ENCODE measurements around the gene ARL14EPL. TPM values are rescaled to one million over a fixed set of nuclear protein-coding genes. Genes with fewer than 3 reads are reported as not detected.

Gene ARL14EPL
- total and polyA plus RNA-seq, 2 experiments from 2014 or later = not detected

DNA sequence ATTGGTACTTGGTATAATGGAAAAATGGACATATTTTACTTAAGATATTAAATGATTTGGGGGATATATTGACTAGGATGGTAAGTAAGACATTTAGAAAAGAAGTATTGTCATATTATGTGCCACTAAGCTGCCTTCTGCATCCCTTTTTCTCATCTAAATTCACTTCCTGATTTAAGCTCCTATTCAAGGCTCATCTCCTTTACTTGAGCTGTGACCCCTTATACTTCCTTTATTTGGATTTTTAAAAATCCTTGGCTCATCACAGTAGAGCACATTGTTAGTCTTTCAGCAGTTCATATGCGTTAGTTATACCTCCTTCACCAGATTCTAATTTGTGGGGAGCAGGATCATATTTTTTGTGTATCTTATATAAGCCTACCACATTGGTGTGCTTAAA is 59.1 kb downstream of the ARL14EPL start:
- H3K4me3 Mint-ChIP-seq = no peak overlapping the region
- peaks cover 24% of the 10 kb centered on the region; the same call in 1 of the 2 replicates for H3K36me3 ChIP-seq (ENCODE audit: insufficient read depth)
- no peaks in the 10 kb centered on the region for H3F3A ChIP-seq (replicated peaks; ENCODE audit: low read depth)
- H3K27me3 Mint-ChIP-seq (ENCODE audit: insufficient read depth, low read depth, poor library complexity) = no peaks in the 10 kb centered on the region
- no peak overlapping the region for H3K4me2 ChIP-seq
- H3K4me3 ChIP-seq = no peak overlapping the region
- H3K9me2 ChIP-seq (ENCODE audit: insufficient read depth) = no peaks in the 10 kb centered on the region
- H3K36me3 Mint-ChIP-seq (ENCODE audit: low read depth) = peaks cover 28% of the 10 kb centered on the region
- no peaks in the 10 kb centered on the region for H3K27me3 ChIP-seq (ENCODE audit: insufficient read depth)
- no peak for DNase-seq (ENCODE audit: low spot score)
- H3K4me1 ChIP-seq (ENCODE audit: insufficient read depth) = no peaks in the 10 kb centered on the region
- H3K27ac ChIP-seq (ENCODE audit: low read depth) = no peak overlapping the region
- ATAC-seq = no peak
- no peaks in the 10 kb centered on the region for H3K9me3 Mint-ChIP-seq
- H3K4me1 Mint-ChIP-seq = no peaks in the 10 kb centered on the region
- TF ChIP-seq, protein P1, sequence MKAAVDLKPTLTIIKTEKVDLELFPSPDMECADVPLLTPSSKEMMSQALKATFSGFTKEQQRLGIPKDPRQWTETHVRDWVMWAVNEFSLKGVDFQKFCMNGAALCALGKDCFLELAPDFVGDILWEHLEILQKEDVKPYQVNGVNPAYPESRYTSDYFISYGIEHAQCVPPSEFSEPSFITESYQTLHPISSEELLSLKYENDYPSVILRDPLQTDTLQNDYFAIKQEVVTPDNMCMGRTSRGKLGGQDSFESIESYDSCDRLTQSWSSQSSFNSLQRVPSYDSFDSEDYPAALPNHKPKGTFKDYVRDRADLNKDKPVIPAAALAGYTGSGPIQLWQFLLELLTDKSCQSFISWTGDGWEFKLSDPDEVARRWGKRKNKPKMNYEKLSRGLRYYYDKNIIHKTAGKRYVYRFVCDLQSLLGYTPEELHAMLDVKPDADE (IDR thresholded peaks at IDR 0.05) = no peak
- TF ChIP-seq EZH2phosphoT487 (IDR thresholded peaks at IDR 0.05; ENCODE audit: unreplicated experiment) (no peak), ZNF331 (CRISPR knock-in tag; IDR thresholded peaks at IDR 0.05; ENCODE audit: low read depth) (no peak), NANOG (IDR thresholded peaks at IDR 0.05; ENCODE audit: borderline replicate concordance) (no peak), REST (IDR thresholded peaks at IDR 0.05; ENCODE audit: unreplicated experiment) (no peak), STAT1 (IDR thresholded peaks at IDR 0.05; ENCODE audit: unreplicated experiment) (no peak), EZH2 (IDR thresholded peaks at IDR 0.05; ENCODE audit: low read depth, unreplicated experiment) (no peak), ZNF462 (CRISPR knock-in tag; IDR thresholded peaks at IDR 0.05) (no peak), JUNB (IDR thresholded peaks at IDR 0.05; ENCODE audit: unreplicated experiment) (no peak), CREB1 (CRISPR knock-in tag; IDR thresholded peaks at IDR 0.05; ENCODE audit: low read depth) (no peak), ZNF114 (CRISPR knock-in tag; IDR thresholded peaks at IDR 0.05) (no peak), POLR2AphosphoS5 (IDR thresholded peaks at IDR 0.05; ENCODE audit: low read depth) (no peak)
- TF ChIP-seq, protein P2, sequence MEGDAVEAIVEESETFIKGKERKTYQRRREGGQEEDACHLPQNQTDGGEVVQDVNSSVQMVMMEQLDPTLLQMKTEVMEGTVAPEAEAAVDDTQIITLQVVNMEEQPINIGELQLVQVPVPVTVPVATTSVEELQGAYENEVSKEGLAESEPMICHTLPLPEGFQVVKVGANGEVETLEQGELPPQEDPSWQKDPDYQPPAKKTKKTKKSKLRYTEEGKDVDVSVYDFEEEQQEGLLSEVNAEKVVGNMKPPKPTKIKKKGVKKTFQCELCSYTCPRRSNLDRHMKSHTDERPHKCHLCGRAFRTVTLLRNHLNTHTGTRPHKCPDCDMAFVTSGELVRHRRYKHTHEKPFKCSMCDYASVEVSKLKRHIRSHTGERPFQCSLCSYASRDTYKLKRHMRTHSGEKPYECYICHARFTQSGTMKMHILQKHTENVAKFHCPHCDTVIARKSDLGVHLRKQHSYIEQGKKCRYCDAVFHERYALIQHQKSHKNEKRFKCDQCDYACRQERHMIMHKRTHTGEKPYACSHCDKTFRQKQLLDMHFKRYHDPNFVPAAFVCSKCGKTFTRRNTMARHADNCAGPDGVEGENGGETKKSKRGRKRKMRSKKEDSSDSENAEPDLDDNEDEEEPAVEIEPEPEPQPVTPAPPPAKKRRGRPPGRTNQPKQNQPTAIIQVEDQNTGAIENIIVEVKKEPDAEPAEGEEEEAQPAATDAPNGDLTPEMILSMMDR (conservative IDR thresholded peaks at IDR 0.05; ENCODE audit: low read depth in 2 of 2) = no peak
- no peaks in the 10 kb centered on the region for H4K20me1 ChIP-seq (replicated peaks; ENCODE audit: insufficient read depth)
- no peak overlapping the region for H3K27ac Mint-ChIP-seq
- peaks cover 34% of the 10 kb centered on the region for H3K79me2 ChIP-seq (replicated peaks; ENCODE audit: insufficient read depth)
- H2AFZ ChIP-seq = no peak overlapping the region
